Colonic mucosa (tissue), 4 donors: ENCODE data around the gene MAD1L1. TPM values are rescaled to one million over a fixed set of nuclear protein-coding genes. Genes with fewer than 3 reads are reported as not detected.

Experiments used
- DNase-seq: peaks from one replicate; pipeline ENCODE4 v3.0.0-alpha.2; 2020
- H3K27ac ChIP-seq: fragments of 200-600 bp; one replicate; pipeline ENCODE4 v1.8.0; 2021
- H3K27me3 ChIP-seq: fragments of 200-600 bp; one replicate; pipeline ENCODE4 v1.8.0; 2021
- H3K36me3 ChIP-seq: fragments of 200-600 bp; one replicate; pipeline ENCODE4 v1.8.0; 2021
- H3K4me1 ChIP-seq: fragments of 200-600 bp; one replicate; pipeline ENCODE4 v1.8.0; 2021; ENCODE audit warnings: mild to moderate bottlenecking
- H3K4me3 ChIP-seq: fragments of 200-600 bp; one replicate; pipeline ENCODE4 v1.8.0; 2021
- H3K9ac ChIP-seq, 2 donors: one replicate each; pipeline ENCODE4 v1.7.0; 2013; ENCODE audit warnings: control low read depth in 2 of 2, low read depth in 2 of 2, low read length in 2 of 2
- H3K9me3 ChIP-seq: fragments of 200-600 bp; one replicate; pipeline ENCODE4 v1.8.0; 2021
- CTCF ChIP-seq: fragments of 200-600 bp; IDR thresholded peaks from one replicate; pipeline ENCODE4 v1.8.0; 2022; ENCODE audit warnings: antibody characterized with exemption, mild to moderate bottlenecking
- intact Hi-C: fragments of 100-400 bp; cut with DNase I; formaldehyde crosslinking; loops from one replicate; pipeline ENCODE4 v1.14.1; 2022
- total RNA-seq, 2 donors: library from RNA; stranded (reverse); fragmentation: NEBNext Ultra II Directional in 1 of 2; extraction: Animal tissue kit (Norgen Biotek cat#: 25700) in 1 of 2; gene quantifications; one replicate each; pipeline ENCODE4 v1.2.1, GENCODE V29; 2021
- donor health status: healthy.
- donor health status: DM: no; HTN: no; CAD: no.
- donor health status: DM: no; HTN: no; CAD: no.

Gene MAD1L1
- total RNA-seq, 2 donors from 2014 or later: 18.2 to 47.0 TPM

GRCh38 chr7:2076649-2077064, 156.1 kb downstream of the MAD1L1 start:
- Histone ChIP-seq H3K4me1 (no peaks in the 10 kb centered on the region), H3K4me3 (no peak overlapping the region)
- intact Hi-C loops: no loop called here

GRCh38 chr7:2075811-2076210, 156.9 kb downstream of the MAD1L1 start:
- Histone ChIP-seq H3K27ac (no peak overlapping the region), H3K36me3 (no peaks in the 10 kb centered on the region), H3K4me1 (no peaks in the 10 kb centered on the region), H3K4me3 (no peak overlapping the region), H3K27me3 (no peaks in the 10 kb centered on the region), H3K9me3 (no peaks in the 10 kb centered on the region), H3K9ac (no peak overlapping the region)
- intact Hi-C loops: no loop called here
- DNase-seq: no peak
- no peak for TF ChIP-seq CTCF

More at GRCh38 chr7:2076649-2077064, 156.1 kb downstream of the MAD1L1 start:
- H3K27me3 ChIP-seq: no peaks in the 10 kb centered on the region
- H3K27ac ChIP-seq: no peak overlapping the region
- H3K36me3 ChIP-seq: no peaks in the 10 kb centered on the region
- H3K9me3 ChIP-seq: no peaks in the 10 kb centered on the region
- no peak for TF ChIP-seq CTCF
- DNase-seq: no peak
- no peak overlapping the region for H3K9ac ChIP-seq

GRCh38 chr7:2074691-2075090, 158.1 kb downstream of the MAD1L1 start:
- no peak for TF ChIP-seq CTCF
- Histone ChIP-seq H3K4me3 (no peak overlapping the region), H3K36me3 (no peaks in the 10 kb centered on the region), H3K4me1 (no peaks in the 10 kb centered on the region), H3K9me3 (no peaks in the 10 kb centered on the region), H3K27ac (no peak overlapping the region), H3K27me3 (no peaks in the 10 kb centered on the region), H3K9ac (no peak overlapping the region)
- no peak for DNase-seq
- intact Hi-C loops: no loop called here

GRCh38 chr7:2072798-2073197, 159.9 kb downstream of the MAD1L1 start:
- no peak for DNase-seq
- H3K27me3 ChIP-seq: no peaks in the 10 kb centered on the region
- no peak for TF ChIP-seq CTCF
- no peaks in the 10 kb centered on the region for H3K36me3 ChIP-seq
- no peaks in the 10 kb centered on the region for H3K4me1 ChIP-seq
- H3K9me3 ChIP-seq: no peaks in the 10 kb centered on the region
- intact Hi-C loops: no loop called here
- H3K9ac ChIP-seq: no peak overlapping the region
- no peak overlapping the region for H3K27ac ChIP-seq
- H3K4me3 ChIP-seq: no peak overlapping the region

- no peak for TF ChIP-seq CTCF
- Histone ChIP-seq H3K27ac (no peak overlapping the region), H3K36me3 (no peaks in the 10 kb centered on the region), H3K9me3 (no peaks in the 10 kb centered on the region), H3K9ac (no peak overlapping the region), H3K4me3 (no peak overlapping the region), H3K27me3 (no peaks in the 10 kb centered on the region), H3K4me1 (no peaks in the 10 kb centered on the region)
- intact Hi-C loops: no loop called here
- no peak for DNase-seq
Measured at GRCh38 chr7:2072042-2072441, 160.7 kb downstream of the MAD1L1 start.
